Measurements from ENCODE around the gene GPRIN3. TPM values are rescaled to one million over a fixed set of nuclear protein-coding genes. Genes with fewer than 3 reads are reported as not detected.

GPRIN3 gene
- total RNA-seq, 1 experiment from 2014 or later, result 0.48 TPM

DNA sequence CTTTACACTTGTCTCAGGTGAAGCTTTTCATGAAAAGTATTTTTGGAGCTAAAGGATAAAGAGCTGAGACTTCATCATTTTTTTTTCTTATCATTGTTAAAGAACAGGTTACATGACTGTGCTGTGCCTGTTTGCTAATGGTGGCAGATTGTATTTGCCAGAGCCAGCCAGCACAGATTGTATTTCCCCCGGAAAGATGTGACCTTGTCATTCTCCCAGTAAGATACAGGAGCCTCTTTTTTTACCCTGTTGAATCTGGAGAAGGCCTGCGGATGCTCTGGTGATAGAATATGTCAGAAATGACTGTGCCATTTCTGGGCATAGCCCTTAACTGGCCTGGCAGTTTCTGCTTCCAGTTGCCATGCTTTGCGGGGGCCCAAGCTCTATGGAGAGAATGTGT is 91.9 kb downstream of the GPRIN3 start:
- no peak for DNase-seq
- no peak overlapping the region for H3K18ac ChIP-seq (ENCODE audit: insufficient read length, low read depth, low read length)
- no peak overlapping the region for H2BK15ac ChIP-seq (ENCODE audit: low read depth, low read length)
- H4K5ac ChIP-seq (ENCODE audit: insufficient read length, low read depth, low read length), result no peak overlapping the region
- no peak overlapping the region for H3K9ac ChIP-seq (ENCODE audit: extremely low read depth, insufficient read length, low read length)
- TF ChIP-seq, protein P1, sequence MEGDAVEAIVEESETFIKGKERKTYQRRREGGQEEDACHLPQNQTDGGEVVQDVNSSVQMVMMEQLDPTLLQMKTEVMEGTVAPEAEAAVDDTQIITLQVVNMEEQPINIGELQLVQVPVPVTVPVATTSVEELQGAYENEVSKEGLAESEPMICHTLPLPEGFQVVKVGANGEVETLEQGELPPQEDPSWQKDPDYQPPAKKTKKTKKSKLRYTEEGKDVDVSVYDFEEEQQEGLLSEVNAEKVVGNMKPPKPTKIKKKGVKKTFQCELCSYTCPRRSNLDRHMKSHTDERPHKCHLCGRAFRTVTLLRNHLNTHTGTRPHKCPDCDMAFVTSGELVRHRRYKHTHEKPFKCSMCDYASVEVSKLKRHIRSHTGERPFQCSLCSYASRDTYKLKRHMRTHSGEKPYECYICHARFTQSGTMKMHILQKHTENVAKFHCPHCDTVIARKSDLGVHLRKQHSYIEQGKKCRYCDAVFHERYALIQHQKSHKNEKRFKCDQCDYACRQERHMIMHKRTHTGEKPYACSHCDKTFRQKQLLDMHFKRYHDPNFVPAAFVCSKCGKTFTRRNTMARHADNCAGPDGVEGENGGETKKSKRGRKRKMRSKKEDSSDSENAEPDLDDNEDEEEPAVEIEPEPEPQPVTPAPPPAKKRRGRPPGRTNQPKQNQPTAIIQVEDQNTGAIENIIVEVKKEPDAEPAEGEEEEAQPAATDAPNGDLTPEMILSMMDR (conservative IDR thresholded peaks at IDR 0.05), result no peak
- no peak overlapping the region for H3K4me3 Mint-ChIP-seq
- H3K4me1 Mint-ChIP-seq, result peaks cover 9 to 11% of the 10 kb centered on the region in 2 experiments
- no peak overlapping the region for H3T11ph ChIP-seq (ENCODE audit: low read length)
- H2BK12ac ChIP-seq (ENCODE audit: insufficient read length, low read depth, low read length), result no peak overlapping the region
- H2BK20ac ChIP-seq (ENCODE audit: low read depth, low read length, poor library complexity, severe bottlenecking), result no peak overlapping the region
- no peak overlapping the region for H3K27ac ChIP-seq (ENCODE audit: insufficient read length, low read depth, low read length)
- H3K23me2 ChIP-seq (ENCODE audit: insufficient read length, low read depth, low read length, poor library complexity, severe bottlenecking), result no peaks in the 10 kb centered on the region
- no peak overlapping the region for H3K4ac ChIP-seq (ENCODE audit: low read depth, low read length)
- H3K27ac Mint-ChIP-seq, result no peak overlapping the region; a peak in 1 of 7 replicates
- no peaks in the 10 kb centered on the region for H3K36me3 Mint-ChIP-seq (ENCODE audit: insufficient read depth in 1 of 3, low read depth in 3 of 3)
- no peak overlapping the region for H3K56ac ChIP-seq (ENCODE audit: insufficient read length, low read depth, low read length)
- no peaks in the 10 kb centered on the region for H3K27me3 Mint-ChIP-seq (ENCODE audit: low read depth)
- H3K14ac ChIP-seq (ENCODE audit: insufficient read depth, low read length), result no peak overlapping the region
- H2BK5ac ChIP-seq (ENCODE audit: insufficient read length, low read length), result no peak overlapping the region
- no CpG with 5 or more reads among the region's 3 CpGs for WGBS (ENCODE audit: extremely low coverage, insufficient read length, low lambda C conversion rate)
- no peaks in the 10 kb centered on the region for H3K79me1 ChIP-seq (ENCODE audit: insufficient read depth, low read depth, low read length, poor library complexity, severe bottlenecking)
- H4K91ac ChIP-seq (ENCODE audit: insufficient read length, low read depth, low read length), result no peak overlapping the region
- H2AK5ac ChIP-seq (ENCODE audit: insufficient read length, low read length), result no peak overlapping the region
- H4K8ac ChIP-seq (replicated peaks; ENCODE audit: insufficient read length, low read depth, low read length), result no peak overlapping the region
- H3K27me3 ChIP-seq (ENCODE audit: insufficient read depth, low read length), result no peaks in the 10 kb centered on the region
- H3K9me3 ChIP-seq (ENCODE audit: control insufficient read depth, low read depth, low read length), result no peaks in the 10 kb centered on the region
- H2BK120ac ChIP-seq (ENCODE audit: low read depth, low read length, poor library complexity, severe bottlenecking), result no peak overlapping the region
- no peak overlapping the region for H2AFZ ChIP-seq (ENCODE audit: low read length)
- H3K79me2 ChIP-seq (ENCODE audit: insufficient read depth, low read length), result no peaks in the 10 kb centered on the region
- no peaks in the 10 kb centered on the region for H4K20me1 ChIP-seq (ENCODE audit: control insufficient read depth, insufficient read depth, insufficient read length)
- H3K4me2 ChIP-seq (ENCODE audit: insufficient read depth, insufficient read length, low read length), result no peak overlapping the region
- H3K9me3 Mint-ChIP-seq, result no peaks in the 10 kb centered on the region
- H3K23ac ChIP-seq (ENCODE audit: insufficient read length, low read depth, low read length), result no peak overlapping the region
- H3K4me1 ChIP-seq (ENCODE audit: insufficient read depth, low read length), result no peaks in the 10 kb centered on the region

Measured in H9 (cell line).